CD4-positive, alpha-beta T cell treated with Interleukin-6 for 4 hours (primary cell): ENCODE data around the gene CYSTM1.

Experiments used
- DNase-seq: peaks from one replicate; pipeline ENCODE4 v3.0.0-alpha.2; 2020; ENCODE audit warnings: mixed read lengths

Gene CYSTM1, protein sequence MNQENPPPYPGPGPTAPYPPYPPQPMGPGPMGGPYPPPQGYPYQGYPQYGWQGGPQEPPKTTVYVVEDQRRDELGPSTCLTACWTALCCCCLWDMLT

DNA sequence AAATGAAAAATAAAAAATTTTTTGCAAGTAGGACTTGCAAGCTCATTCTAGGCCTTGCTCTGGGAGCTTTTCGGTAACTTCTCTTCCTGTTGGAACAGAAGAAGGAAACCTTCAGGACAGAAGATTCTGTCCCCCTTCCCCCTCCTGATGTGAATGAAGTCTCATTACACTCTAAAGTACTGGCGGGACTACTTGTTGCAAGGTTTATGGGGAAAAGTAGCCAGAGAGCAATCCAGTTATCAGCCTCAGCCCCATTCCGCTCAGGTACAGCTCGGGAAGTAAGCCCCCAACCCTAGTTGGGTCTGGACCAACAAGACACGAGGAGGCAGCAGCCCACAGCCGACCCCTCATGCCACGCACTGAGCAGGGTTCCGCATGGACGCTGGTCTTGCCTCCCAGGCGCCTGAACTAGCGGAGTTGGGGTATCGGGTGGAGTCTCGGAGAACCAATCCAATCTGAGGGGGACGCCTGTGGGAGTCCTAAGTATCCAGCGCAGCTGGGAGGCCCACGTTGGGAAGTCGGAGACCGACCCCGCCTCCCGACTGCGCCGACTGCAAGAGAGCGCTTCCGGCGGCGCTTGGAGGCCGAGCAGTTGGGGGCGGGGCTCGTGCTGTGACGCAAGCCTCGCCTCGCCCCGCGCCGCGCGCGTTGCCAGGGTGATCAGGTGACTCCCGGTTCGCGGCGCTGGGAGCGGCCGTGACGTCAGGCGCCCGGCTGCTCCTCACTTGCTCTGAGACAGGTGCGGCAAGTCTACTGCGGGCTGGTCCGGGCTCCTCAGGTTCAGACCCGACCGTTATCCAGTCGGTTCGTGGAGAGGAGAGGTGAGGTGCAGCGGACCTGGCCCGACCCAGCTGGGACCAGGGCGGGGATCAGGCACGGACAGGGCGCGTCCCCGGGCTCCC is at the start of gene CYSTM1:
Gene CYSTM1 (plus strand): TSS at position 724 of the 902 bp plus-strand sequence. CDS start 19,278 bp downstream, outside the sequence.
- peak; percentile 97 for DNase-seq

DNA sequence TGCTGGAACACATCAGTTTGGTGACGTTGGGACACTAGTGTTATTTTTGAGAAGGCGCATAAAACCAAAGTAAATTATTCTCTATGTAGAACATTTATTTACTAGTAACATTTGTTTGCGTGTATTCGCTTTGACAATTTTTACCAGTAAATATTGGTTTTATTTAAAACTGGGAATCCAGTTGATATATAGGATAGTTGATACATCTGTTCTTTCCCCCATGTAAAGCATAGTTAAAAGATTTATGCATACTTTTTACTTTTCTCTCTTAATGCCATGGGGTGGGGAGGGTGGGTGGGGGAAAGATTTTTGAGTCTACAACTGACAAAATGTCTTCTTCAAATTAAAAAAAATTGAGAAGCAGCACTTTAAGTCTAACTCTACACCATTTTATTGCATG is 49.4 kb upstream of the CYSTM1 start, which contains the start of gene IGIP:
Gene IGIP (plus strand): TSS at position 301 of the 400 bp plus-strand sequence. CDS start 2,540 bp downstream, outside the sequence.
- DNase-seq, result no peak

DNA sequence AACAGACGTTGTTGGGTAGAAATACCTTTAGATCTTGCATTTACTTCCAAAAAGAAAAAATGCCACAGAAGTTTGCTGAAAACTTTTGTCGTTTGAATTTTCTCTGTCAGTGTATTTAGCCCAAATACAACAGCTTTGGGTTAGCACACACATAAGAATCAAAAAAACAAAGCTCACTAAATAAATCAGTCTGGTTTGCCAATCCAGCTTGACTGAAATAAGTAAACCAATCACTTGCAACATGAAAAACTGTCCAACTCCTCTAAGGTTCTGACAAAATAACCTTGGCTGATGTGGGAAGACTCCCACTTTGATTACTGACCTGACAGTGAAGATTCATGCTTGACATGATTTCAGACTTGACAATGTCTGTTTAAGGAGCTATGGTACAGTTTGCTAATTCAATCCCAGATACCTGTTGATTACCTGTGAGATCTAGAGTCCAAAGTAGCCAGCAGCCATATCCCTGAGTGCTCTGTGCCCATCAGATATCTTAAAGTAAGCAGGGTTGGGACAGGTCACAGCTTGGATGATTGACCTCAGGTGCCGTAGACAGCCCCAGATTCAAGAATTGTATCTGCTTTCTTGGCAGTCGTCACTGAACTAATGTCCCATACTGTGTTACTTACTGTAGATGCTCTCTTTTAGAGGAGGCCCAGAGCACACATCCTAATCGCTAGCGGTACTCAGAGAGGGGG is 48.5 kb upstream of the CYSTM1 start:
- DNase-seq, result no peak

DNA sequence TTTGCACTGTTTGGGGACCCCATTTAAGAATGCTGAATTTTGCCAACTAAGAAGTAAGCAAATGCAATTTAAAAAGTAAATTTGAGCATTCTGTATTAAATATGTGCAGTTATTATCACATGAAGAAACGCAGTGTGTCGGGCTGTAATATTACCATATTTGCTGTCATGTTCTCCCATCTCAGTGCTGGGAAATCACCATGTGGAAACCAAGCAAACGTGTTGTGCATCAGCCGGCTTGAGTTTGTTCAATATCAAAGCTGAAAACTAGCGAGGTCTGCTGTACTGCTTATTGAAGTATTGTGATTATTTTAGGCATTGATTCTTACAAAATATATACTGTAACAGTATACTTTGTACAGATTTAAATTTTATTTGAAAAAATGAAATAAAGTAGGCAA is 46.6 kb upstream of the CYSTM1 start:
- no peak for DNase-seq

DNA sequence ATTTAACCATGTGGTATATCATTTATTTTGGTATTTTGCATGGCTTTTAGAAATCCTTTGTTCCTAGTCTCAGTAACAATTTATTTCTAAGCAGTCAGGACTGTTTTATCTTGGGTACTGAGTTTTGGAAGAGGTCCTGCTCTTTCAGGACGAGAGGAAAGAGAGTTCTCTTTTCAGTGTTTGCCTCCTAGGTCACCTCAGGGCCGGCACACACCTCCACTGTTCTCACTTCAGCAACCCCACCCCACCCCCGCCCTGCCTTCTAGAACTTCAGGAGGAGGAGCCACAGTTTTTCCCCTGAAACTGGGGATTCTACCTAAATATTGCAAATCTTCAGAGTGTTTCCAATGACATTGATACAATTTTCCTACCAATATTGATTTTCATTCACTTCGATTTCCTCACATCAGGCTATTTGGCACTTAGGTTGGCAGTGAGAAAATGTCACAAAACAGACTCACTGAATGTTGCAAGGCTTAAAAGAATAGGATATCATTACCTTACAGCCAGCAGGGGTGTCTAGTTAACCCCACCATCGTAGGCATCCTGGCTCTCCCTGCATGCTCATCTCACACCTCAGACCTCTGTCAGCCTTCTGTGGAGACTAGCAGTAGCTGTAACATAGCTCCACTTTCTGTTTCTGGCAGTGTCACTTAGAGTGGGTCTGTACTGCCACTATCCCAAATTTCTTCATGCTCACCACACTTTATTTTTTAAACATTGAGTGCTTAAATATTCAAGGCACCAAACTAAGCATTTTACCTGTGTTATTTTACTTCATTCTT is 43.8 kb upstream of the CYSTM1 start:
- no peak for DNase-seq

DNA sequence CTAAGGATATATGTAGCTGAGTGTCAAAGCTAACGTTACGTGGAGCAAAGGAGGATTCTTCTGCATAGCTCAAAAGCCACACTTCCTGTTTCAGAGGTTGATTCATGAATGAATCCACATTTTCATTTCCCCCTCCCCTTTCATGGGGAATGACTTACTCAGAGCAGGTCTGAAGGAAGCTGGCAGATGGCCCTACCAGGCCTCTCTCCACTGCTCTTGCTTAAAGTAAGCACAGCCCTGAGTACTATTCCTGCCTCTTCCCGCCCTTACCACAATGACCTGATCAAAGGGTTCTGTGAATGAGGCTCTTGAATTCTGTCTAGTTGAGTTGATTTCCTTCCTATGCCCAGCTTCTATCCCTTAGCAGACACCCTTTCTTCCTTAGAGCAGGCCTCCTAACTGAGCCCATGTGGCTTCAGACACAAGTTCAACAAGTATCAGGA is 43.0 kb upstream of the CYSTM1 start:
- DNase-seq, result peak; percentile 28

DNA sequence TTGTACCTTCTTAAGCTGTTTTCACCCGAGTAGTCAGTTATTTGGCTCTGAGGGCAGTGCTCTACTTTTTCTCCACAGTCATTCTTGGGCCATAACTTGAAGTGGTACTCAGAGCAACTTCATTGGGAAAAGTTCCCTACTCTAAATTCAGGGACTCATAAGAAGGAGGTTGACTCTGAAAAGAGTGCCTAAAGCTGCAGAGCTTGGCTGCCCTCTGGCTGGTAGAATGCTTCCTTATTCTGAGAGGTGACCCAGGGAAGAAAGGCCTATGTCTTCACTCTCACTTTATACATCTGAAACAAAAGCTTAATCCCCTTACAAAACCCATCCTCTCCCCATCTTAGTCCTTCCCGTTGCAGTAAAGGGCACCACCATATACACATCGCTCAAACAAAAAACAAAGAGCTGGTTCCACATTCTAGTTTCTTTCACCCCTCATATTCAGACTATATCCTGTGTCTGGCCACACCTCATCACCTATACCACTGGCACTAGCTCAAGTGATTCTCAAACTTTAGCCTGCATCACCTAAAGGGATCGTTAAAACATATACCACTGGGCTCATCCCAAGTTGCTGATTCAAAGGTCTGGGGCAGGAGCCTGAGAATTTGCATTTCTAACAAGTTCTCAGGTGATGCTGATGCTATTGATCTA is 41.3 kb upstream of the CYSTM1 start:
- no peak for DNase-seq

DNA sequence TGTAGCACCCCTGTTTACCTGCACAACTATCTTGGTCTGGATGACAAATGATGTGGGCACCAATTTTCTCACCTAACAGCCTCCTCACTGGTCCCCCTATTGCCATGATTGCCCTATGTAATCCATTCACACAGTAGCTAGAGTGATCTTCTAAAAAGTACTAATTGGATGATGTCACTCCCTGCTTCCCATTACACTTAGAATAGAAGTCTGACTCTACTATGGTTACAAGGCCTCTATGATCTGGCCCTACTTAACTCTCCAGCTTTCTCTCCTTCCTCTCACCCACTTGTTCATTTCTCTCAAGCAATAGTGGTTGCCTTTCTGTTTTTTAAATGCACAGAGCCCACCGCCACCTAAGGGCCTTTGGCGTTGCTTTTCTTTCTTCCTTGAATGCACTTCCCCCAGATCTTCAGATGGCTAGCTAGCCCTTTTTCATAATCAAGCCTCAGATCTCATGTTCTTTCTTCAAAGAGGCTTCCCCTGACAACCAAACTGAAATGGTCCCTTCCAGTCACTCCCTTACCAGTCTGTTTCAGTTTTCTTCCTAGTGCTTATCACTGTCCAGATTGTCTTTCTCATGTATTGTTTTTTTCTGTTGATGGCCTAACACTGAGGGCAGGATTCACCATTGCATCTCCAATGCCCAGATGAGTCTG is 40.6 kb upstream of the CYSTM1 start:
- no peak for DNase-seq

DNA sequence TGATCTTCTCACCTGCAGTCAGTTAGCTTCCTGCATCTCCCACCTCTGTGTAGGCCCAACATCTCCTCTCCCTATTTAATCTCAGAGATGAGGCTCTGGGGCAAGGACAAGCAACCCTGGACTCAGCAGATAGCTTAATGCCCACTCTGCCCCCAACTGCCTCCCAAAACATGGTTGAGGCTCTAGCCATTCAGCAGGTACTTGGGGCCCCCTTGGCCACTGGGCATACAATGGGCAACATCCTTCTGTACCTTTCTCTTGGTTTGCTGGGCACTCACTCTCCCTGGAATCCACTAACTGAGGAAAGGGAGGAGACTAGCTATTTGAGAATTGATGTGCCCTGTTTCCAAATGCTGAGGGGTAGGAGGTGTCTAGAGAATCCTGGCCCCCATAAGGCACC is 39.9 kb upstream of the CYSTM1 start:
- no peak for DNase-seq

DNA sequence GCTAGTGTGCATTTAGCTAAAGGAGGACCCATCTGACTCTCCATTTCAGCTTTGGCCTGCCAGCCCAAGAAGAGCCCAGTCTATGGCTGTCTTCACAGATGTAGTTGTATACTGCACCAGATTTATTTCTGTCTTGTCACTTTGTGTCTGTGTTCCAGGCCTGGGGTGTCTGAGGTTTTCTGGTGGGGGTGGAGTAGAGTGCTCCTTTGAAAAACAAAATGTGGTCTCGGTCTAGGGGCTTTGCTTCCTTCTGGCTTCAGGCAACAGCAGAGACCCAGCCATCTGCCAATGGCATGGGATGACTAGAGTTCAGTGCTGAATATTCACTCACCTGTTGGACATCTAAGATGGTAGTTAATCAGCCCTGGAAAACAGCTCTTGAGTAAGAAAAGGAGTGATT is 38.4 kb upstream of the CYSTM1 start:
- no peak for DNase-seq

DNA sequence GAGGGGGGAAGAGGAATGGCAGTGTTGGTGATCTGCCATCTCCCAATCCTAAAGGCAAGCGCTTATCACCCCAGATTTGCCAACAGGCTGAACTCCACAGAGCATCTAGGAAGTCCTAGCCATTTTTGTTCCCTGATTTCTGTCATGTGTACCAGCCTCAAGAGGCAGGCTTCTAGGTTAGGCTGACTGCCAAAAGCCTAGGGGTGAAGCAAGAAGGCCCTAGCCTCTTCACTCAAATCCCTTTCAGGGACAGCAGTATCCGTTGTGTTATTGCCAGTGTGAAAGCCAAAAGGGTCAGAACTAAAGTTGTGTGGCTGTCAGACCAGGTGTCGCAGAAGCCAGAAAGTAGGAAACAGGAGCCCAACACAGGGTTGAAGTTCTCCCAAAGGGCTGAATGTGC is 34.6 kb upstream of the CYSTM1 start:
- no peak for DNase-seq

DNA sequence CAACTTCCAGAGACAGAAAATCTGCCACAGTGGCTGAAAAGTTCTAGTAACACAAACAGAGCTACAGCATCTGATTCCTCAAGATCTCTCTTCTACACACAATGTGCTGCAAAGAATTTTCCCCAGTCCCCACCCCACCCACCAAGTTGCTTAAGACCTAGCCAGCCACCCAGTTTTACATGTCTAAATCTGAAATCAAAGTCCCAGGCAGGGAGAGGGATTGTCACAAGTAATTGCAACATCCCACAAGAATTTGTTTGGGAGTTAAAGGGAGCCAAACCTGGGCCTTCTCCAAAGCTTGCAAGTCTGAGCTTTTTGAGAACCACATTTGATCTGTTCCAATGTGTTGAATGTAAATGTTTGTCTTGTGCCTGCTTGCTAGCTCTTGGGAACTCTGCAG is 33.7 kb upstream of the CYSTM1 start:
- no peak for DNase-seq

DNA sequence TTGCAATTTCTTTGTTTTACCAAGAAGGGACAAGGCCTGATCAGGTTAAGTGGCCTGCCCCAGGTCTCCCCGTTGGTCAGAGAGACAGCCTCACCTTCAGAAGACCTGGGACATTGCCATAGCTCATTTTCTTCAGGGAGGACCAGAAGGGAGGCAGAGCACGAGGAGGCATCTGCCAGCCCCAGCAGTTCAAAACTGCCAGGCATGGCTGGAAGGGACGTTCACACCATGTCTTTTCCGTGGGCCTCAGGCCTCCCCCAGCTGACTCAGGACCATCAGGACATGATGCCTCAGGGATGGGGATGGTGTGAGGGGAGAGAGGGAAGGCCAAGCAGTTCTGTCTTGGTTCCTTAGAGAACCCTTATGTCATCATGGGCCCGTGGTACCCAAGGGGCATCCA is 32.7 kb upstream of the CYSTM1 start:
- no peak for DNase-seq

DNA sequence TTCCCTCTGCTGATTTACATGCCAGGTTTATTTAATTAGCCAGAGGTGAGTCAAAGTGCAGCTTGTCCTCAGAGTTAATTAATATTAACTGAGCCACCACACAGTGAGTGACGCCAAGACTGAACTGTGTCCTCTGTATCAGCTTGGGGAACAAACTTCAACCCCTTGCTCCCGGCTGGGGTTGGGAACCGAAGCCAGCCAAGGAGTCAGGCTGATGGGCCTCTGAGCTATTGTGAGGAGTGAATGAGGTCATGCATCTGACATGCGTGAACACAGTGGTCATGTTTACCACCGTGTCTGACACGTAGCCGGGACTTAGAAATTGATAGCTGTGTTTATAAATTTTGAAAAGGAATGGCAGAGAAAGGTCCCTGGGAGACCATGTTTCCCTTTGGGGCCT is 32.1 kb upstream of the CYSTM1 start:
- no peak for DNase-seq

DNA sequence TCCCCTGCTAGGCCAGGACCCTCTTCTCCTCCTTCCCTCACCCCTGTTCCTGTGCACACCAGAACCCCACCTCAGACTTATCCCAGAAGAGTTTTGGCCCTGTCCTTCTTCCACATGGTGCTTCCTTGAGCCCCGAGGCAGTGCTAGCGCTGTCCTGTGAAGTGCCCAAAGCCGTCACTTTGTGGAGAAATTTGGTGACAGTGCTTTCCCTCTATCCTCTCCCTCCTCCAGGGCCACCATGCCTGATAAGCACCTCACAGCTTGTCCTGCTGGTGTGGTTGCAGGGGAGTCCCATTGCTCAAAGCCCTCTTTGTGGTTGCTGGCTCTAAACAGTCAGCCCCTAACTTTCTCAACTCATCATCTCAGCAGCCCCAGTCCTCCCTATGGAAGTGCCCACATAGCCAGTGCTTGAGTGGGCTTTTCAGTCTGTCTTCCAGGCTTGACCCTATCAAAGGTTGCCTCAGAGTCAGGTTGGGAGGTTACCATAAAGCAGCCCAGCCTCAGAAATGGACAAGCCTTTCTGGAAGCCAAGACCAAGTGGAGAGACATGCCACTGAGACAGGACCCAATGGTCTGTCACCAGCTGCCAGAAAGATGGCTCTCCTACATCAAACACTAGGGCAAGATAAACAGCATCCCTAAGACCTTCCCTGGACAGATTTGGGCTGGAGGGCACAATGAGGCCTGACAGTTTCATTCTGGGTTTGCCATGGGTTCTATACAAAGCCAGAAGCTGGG is 31.3 kb upstream of the CYSTM1 start:
- no peak for DNase-seq

DNA sequence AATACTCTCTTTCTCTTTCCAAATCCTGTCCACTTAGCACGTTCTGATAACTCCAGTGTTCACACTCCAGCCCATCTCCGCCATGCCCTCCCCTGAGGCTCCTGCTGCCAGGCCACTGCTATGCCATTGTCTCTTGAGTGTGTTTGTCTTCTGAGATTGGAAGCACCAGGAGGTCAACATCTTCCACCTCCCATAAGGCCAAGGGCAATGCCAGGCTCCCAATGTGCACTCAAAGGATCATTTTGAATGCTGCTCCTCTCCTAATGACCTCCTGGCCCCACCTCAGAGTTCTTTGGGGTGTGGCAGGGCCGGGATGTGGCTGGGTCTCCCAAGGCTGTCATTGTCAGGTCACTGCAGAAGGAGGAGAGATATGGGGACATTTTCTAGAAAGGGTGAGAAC is 29.7 kb upstream of the CYSTM1 start:
- no peak for DNase-seq

DNA sequence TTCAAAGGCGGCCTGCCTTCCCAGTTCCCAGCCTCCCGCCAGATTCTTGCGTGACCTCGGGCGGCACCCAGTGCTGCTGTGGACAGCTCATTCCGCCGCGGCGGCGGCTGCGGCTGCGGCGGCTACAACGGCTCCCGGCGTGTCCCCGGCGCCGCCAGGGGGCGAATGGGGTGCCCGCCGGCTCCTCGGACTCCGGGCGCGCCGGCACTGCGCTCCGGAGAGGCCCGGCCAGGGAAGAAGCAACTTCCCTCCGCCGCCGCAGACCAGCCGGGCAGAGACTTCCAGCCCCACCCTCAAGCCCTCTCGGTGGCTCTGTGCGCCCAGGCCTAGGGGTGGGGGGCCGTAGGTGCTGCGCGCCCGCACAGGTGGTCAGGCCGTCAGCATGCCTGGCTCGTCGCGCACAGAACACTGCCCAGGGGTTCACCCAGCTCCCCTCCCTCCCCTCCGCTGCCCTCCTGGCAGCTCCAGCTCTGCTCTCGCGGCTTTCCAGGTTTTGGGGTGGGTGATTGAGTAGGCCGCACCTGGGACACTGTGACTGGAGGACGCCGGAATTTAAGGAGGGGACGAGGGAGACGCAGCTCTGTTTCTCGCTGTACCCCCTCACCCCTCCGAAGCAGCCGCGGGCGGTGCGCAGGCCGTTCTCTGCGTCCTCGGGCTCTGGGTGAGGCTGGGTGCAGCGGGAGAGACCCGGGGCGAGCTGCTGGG is 29.0 kb upstream of the CYSTM1 start:
- DNase-seq, result peak; percentile 66

DNA sequence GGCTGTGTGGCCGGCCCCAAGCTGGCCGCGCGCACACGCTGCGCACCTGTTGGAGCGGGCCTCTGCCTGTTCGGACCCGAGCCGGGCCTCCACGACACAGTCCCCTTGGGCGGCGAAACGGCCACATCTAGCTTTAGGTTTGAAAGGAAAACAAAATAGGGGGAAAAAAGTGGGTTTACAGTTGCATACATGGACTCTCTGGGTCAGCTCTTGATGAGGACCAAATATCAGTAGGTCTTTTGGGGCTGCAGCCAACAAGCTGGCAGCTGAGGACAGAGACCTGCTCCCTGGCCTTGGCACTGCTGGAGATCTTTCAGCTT is 28.5 kb upstream of the CYSTM1 start:
- DNase-seq, result no peak

DNA sequence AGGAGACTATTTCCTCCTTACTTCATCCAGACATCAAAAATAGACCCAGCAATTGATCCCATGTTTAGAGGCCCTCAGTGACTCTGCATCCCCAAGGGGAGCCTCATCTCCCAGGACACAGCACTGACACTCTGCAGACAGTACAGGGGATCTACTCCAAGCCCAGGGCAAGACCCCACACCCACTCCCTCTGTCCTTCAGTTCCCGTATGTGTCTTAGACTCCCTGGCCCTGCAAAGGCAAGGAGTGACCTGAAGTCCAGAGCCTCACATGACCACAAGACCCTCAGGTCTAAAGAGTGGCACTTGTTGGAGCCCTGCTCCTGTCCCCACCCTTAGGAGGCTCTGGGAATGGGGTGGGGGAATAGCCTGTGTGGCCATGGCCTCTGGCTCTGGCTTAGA is 27.5 kb upstream of the CYSTM1 start:
- DNase-seq, result no peak

DNA sequence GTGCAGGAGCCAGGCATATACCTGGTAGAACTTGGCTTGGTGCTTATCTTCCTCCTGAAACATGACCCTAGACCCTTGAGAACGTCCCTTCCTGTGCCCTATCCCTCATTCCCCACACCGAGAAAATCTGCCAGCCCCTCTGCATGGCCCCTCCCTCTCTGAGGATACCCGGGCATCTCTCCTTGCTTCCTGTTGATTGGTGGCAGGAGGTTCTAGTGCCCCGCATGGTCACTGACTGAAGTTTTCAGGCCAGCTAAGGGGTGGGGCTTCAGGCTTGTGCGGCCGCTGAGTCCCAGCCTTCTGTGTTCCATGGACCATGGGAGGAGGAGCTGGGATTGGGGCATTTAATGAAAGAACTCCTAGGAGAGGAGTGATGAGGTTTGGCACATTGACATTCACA is 26.5 kb upstream of the CYSTM1 start:
- DNase-seq, result no peak

DNA sequence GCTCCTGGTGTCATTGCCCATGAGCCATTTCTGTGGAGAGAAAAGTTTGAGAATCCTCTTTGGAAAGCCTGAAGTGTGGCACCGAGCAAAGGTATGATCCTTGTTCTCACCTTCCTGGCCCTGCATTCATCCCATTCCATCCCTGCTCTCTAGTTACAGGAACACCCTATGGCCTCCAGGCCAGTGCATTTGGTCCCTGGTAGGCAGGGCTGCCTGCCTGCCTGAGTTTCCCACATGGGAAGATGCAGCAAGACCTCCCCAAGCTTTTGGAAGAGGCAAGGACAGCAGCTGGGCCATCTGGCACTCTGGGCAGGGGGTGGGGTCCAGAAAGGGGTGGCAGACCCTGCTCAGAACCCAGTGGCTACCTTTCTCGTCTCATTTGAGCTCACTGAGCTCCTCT is 24.8 kb upstream of the CYSTM1 start:
- DNase-seq, result no peak
